Ovary (tissue), 3 donors: ENCODE results near the gene LMTK3.

Source experiments
- EP300 ChIP-seq: sonication (generic); formaldehyde crosslinking; IDR thresholded peaks from one replicate; pipeline ENCODE4 v1.6.1; 2017; ENCODE audit warnings: antibody characterized with exemption
- POLR2A ChIP-seq: fragments of 450-650 bp; IDR thresholded peaks from one replicate; pipeline ENCODE4 v1.6.1; 2017; ENCODE audit warnings: antibody characterized with exemption, mild to moderate bottlenecking, moderate library complexity
- TF ChIP-seq, protein P1 (sequence below), 3 donors: fragments of 450-650 bp in 2 of 3; fragments of 200-600 bp in 1 of 3; IDR thresholded peaks; one replicate each; pipeline versions ENCODE4 v1.5.1 to v1.8.0; 2016 to 2022; ENCODE audit warnings: antibody characterized with exemption in 3 of 3, mild to moderate bottlenecking in 1 of 3
- donor health status: DM: no; HTN: no; CAD: no.

DNA sequence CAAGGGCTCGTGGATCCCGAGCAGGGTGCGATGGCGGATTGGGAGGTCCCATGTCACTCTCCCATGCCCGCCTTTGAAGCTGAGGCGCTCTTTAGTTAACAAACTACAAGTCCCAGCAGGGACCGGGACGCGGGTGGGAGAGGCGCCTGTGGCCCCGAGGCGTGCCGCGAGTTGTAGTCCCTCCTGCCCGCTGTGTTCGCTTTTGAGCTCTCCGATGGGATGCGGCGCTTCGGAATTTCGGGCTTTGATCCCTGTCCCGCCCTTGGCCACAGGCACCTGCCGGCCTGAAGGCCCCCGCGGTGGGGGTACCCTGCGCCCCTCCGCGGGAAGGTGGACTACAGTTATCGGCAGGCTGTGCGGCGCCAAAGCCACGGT is 31.5 kb downstream of the LMTK3 start:
- no peak for TF ChIP-seq EP300
- TF ChIP-seq, protein P1, sequence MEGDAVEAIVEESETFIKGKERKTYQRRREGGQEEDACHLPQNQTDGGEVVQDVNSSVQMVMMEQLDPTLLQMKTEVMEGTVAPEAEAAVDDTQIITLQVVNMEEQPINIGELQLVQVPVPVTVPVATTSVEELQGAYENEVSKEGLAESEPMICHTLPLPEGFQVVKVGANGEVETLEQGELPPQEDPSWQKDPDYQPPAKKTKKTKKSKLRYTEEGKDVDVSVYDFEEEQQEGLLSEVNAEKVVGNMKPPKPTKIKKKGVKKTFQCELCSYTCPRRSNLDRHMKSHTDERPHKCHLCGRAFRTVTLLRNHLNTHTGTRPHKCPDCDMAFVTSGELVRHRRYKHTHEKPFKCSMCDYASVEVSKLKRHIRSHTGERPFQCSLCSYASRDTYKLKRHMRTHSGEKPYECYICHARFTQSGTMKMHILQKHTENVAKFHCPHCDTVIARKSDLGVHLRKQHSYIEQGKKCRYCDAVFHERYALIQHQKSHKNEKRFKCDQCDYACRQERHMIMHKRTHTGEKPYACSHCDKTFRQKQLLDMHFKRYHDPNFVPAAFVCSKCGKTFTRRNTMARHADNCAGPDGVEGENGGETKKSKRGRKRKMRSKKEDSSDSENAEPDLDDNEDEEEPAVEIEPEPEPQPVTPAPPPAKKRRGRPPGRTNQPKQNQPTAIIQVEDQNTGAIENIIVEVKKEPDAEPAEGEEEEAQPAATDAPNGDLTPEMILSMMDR (IDR thresholded peaks at IDR 0.05) = no peak
- TF ChIP-seq POLR2A = no peak
